GM19438 (cell line): ENCODE results near the gene SUMO2.
"Not testable (repeated sequence)": the region's sequence is repeated elsewhere in the genome, so short reads cannot be mapped to it uniquely, and the experiment has no call there.

Experiments used
- ATAC-seq: cut with Tn5 transposase; IDR thresholded peaks from one replicate; pipeline ENCODE4 v1.9.1; 2021; ENCODE audit warnings: low read depth; ENCODE audit not compliant: unreplicated experiment

The SUMO2 gene

GRCh38 chr17:75146592-75146991 lies 36.2 kb downstream of the SUMO2 start:
- no peak for ATAC-seq

GRCh38 chr17:75144816-75145512 lies 37.8 kb downstream of the SUMO2 start:
- ATAC-seq, result no peak

GRCh38 chr17:75142236-75142971 lies 40.4 kb downstream of the SUMO2 start:
- no peak for ATAC-seq

- ATAC-seq, result no peak
Measured at GRCh38 chr17:75138519-75138918, 44.2 kb downstream of the SUMO2 start.

- ATAC-seq, result not testable (repeated sequence)
Measured at GRCh38 chr17:75137762-75138161, 45.0 kb downstream of the SUMO2 start.

- ATAC-seq, result no peak
Measured at GRCh38 chr17:75135946-75136345, 46.8 kb downstream of the SUMO2 start.

- no peak for ATAC-seq
Measured at GRCh38 chr17:75135452-75135851, 47.3 kb downstream of the SUMO2 start.

- ATAC-seq, result not testable (repeated sequence)
Measured at GRCh38 chr17:75133607-75134347, 49.0 kb downstream of the SUMO2 start.

- no peak for ATAC-seq
Measured at GRCh38 chr17:75133001-75133400, 49.8 kb downstream of the SUMO2 start.

- ATAC-seq, result not testable (repeated sequence)
Measured at GRCh38 chr17:75132018-75133000, 50.5 kb downstream of the SUMO2 start.

GRCh38 chr17:75131278-75132017 lies 51.3 kb downstream of the SUMO2 start, which contains the start of gene NT5C:
Gene NT5C, minus strand, starts transcription at chr17:75131742. Its CDS starts 35 bp downstream, at chr17:75131707.
- peak; percentile 79 for ATAC-seq

GRCh38 chr17:75130632-75131277 lies 52.0 kb downstream of the SUMO2 start:
- ATAC-seq, result no peak

GRCh38 chr17:75130059-75130631 lies 52.6 kb downstream of the SUMO2 start:
- ATAC-seq, result no peak

GRCh38 chr17:75129576-75129975 lies 53.2 kb downstream of the SUMO2 start:
- ATAC-seq, result no peak

GRCh38 chr17:75128694-75129505 lies 53.9 kb downstream of the SUMO2 start:
- no peak for ATAC-seq

- ATAC-seq, result not testable (repeated sequence)
Measured at GRCh38 chr17:75127936-75128335, 54.8 kb downstream of the SUMO2 start.

- ATAC-seq, result no peak
Measured at GRCh38 chr17:75126954-75127353, 55.8 kb downstream of the SUMO2 start.

- ATAC-seq, result no peak
Measured at GRCh38 chr17:75125984-75126383, 56.8 kb downstream of the SUMO2 start.
